HCT116 (cell line): Measurements from ENCODE around the gene USP31.

Experiments used
- CEBPB ChIP-seq: IDR thresholded peaks from 2 replicates; pipeline ENCODE4 v1.6.1; 2012; ENCODE audit warnings: low read depth
- CTCF ChIP-seq, 3 experiments: fragments of 200-600 bp in 1 of 3; sonication (generic) in 1 of 3; IDR thresholded peaks in 2 of 3; conservative IDR thresholded peaks in 1 of 3; 2 replicates each; pipeline ENCODE4 v1.5.1; 2012 to 2017; ENCODE audit warnings: low read depth in 2 of 3, low read length in 2 of 3, antibody characterized with exemption in 1 of 3, borderline replicate concordance in 1 of 3, control low read depth in 1 of 3, mild to moderate bottlenecking in 1 of 3, mixed read lengths in 1 of 3, mixed run types in 1 of 3, moderate library complexity in 1 of 3; ENCODE audit not compliant: insufficient read depth in 1 of 3
- JUND ChIP-seq: IDR thresholded peaks from 2 replicates; pipeline ENCODE4 v1.6.1; 2012
- POLR2AphosphoS5 ChIP-seq: IDR thresholded peaks from 2 replicates; pipeline ENCODE4 v1.6.1; 2011; ENCODE audit warnings: mild to moderate bottlenecking, low read depth, low read length, moderate library complexity
- RAD21 ChIP-seq: IDR thresholded peaks from 2 replicates; pipeline ENCODE4 v1.6.1; 2012; ENCODE audit warnings: low read depth, mild to moderate bottlenecking
- SIN3A ChIP-seq: IDR thresholded peaks from 2 replicates; pipeline ENCODE4 v1.6.1; 2012; ENCODE audit warnings: low read depth
- SRF ChIP-seq: IDR thresholded peaks from 2 replicates; pipeline ENCODE4 v1.6.1; 2012; ENCODE audit warnings: low read depth
- YY1 ChIP-seq: IDR thresholded peaks from 2 replicates; pipeline ENCODE4 v1.6.1; 2011; ENCODE audit warnings: low read length, low read depth, moderate library complexity, mild to moderate bottlenecking; ENCODE audit not compliant: insufficient replicate concordance; ENCODE audit errors: extremely low read depth
- TF ChIP-seq, protein P1 (sequence below): IDR thresholded peaks from 2 replicates; pipeline ENCODE4 v1.6.1; 2011; ENCODE audit warnings: mild to moderate bottlenecking, low read length, moderate library complexity; ENCODE audit not compliant: insufficient replicate concordance; ENCODE audit errors: extremely low read depth
- TF ChIP-seq, protein P2 (sequence below): IDR thresholded peaks from 2 replicates; pipeline ENCODE4 v1.6.1; 2012; ENCODE audit warnings: low read depth

- TF ChIP-seq RAD21 = no peak
- TF ChIP-seq, protein P1, sequence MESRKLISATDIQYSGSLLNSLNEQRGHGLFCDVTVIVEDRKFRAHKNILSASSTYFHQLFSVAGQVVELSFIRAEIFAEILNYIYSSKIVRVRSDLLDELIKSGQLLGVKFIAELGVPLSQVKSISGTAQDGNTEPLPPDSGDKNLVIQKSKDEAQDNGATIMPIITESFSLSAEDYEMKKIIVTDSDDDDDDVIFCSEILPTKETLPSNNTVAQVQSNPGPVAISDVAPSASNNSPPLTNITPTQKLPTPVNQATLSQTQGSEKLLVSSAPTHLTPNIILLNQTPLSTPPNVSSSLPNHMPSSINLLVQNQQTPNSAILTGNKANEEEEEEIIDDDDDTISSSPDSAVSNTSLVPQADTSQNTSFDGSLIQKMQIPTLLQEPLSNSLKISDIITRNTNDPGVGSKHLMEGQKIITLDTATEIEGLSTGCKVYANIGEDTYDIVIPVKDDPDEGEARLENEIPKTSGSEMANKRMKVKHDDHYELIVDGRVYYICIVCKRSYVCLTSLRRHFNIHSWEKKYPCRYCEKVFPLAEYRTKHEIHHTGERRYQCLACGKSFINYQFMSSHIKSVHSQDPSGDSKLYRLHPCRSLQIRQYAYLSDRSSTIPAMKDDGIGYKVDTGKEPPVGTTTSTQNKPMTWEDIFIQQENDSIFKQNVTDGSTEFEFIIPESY = no peak
- TF ChIP-seq CTCF (IDR thresholded peaks at IDR 0.05 in 2 of 3, conservative IDR thresholded peaks at IDR 0.05 in 1 of 3; ENCODE audit: borderline replicate concordance in 1 of 3, insufficient read depth in 1 of 3, low read depth in 2 of 3, low read length in 2 of 3) = no peak
- no peak for TF ChIP-seq SIN3A
- no peak for TF ChIP-seq CEBPB
- TF ChIP-seq, protein P2, sequence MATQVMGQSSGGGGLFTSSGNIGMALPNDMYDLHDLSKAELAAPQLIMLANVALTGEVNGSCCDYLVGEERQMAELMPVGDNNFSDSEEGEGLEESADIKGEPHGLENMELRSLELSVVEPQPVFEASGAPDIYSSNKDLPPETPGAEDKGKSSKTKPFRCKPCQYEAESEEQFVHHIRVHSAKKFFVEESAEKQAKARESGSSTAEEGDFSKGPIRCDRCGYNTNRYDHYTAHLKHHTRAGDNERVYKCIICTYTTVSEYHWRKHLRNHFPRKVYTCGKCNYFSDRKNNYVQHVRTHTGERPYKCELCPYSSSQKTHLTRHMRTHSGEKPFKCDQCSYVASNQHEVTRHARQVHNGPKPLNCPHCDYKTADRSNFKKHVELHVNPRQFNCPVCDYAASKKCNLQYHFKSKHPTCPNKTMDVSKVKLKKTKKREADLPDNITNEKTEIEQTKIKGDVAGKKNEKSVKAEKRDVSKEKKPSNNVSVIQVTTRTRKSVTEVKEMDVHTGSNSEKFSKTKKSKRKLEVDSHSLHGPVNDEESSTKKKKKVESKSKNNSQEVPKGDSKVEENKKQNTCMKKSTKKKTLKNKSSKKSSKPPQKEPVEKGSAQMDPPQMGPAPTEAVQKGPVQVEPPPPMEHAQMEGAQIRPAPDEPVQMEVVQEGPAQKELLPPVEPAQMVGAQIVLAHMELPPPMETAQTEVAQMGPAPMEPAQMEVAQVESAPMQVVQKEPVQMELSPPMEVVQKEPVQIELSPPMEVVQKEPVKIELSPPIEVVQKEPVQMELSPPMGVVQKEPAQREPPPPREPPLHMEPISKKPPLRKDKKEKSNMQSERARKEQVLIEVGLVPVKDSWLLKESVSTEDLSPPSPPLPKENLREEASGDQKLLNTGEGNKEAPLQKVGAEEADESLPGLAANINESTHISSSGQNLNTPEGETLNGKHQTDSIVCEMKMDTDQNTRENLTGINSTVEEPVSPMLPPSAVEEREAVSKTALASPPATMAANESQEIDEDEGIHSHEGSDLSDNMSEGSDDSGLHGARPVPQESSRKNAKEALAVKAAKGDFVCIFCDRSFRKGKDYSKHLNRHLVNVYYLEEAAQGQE = no peak
- TF ChIP-seq YY1 = no peak
- TF ChIP-seq JUND = no peak
- no peak for TF ChIP-seq POLR2AphosphoS5
- TF ChIP-seq SRF = no peak
Measured at GRCh38 chr16:23059433-23059832, 89.8 kb downstream of the USP31 start.
